HG03457 (cell line): ENCODE measurements around the gene LEKR1.
"Not testable (repeated sequence)": the region's sequence is repeated elsewhere in the genome, so short reads cannot be mapped to it uniquely, and the experiment has no call there.

Source experiments
- ATAC-seq: cut with Tn5 transposase; IDR thresholded peaks from one replicate; pipeline ENCODE4 v1.9.1; 2021; ENCODE audit warnings: moderate number of reproducible peaks; ENCODE audit not compliant: unreplicated experiment

LEKR1 gene

GRCh38 chr3:156826144-156826895, at the start of gene LEKR1:
LEKR1 (plus strand) TSS chr3:156826353; CDS start chr3:156829330, 2,977 bp downstream.
- peak; percentile 91 for ATAC-seq

- ATAC-seq, result no peak
These were observed 49.3 kb upstream of the LEKR1 start for GRCh38 chr3:156776871-156777270.

GRCh38 chr3:156781310-156782230, 44.6 kb upstream of the LEKR1 start:
- ATAC-seq, result no peak

DNA sequence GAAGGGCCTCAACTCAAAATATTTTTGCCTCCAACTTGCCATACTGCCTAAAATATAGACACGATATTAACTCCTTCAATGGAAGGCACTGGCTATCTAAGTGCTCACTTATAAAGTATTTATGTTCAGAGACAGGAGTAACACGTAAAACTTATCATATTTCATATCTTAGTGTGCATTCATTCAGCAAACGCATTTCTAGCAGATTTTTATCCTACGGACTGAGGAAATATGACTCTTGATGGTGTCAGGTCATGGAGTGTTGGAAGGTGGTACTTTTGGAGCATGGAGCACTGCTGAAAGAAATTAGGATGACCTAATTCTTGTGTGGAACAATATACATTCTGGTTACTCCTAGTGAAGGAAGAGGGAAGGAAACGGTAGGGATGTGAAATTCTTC, 43.8 kb upstream of the LEKR1 start:
- ATAC-seq, result no peak

DNA sequence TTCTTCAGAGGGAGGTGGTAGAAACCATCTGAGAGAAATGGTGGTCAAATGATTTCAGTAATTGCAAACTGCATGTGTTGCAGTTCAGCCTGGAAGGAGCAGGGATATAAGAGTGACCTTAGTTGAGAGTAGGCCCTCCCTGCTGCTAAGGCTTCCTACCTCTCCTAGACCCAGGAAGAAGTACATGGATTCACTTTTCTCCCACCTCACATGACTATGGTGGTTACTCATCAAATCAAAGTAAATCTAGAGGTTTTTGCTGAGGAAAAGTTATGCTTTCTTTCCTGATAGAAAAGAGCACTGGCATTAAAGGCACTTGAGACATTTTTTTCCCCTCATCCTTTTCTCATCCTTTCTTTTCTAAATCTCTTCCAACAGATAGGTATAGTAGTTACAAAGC, 43.2 kb upstream of the LEKR1 start:
- ATAC-seq, result no peak

DNA sequence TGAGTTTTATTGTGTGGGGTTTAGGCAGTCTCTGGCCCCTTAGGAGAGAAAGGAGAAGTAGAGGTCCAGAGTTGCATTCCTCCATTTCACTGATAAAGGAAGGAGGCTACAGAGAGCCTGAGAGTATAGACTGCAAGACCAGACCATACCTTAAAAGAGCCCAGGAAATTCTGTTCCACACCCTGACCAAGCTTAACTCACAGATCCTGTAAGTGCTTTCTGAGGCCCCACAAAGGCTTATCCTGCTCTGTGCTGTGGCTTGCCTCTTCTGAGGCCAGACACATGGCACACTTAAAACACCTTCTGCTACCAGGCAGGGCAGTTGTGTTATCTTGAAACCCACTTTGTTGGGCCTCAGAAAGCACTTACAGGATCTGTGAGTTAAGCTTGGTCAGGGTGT, 39.2 kb upstream of the LEKR1 start:
- ATAC-seq, result no peak

DNA sequence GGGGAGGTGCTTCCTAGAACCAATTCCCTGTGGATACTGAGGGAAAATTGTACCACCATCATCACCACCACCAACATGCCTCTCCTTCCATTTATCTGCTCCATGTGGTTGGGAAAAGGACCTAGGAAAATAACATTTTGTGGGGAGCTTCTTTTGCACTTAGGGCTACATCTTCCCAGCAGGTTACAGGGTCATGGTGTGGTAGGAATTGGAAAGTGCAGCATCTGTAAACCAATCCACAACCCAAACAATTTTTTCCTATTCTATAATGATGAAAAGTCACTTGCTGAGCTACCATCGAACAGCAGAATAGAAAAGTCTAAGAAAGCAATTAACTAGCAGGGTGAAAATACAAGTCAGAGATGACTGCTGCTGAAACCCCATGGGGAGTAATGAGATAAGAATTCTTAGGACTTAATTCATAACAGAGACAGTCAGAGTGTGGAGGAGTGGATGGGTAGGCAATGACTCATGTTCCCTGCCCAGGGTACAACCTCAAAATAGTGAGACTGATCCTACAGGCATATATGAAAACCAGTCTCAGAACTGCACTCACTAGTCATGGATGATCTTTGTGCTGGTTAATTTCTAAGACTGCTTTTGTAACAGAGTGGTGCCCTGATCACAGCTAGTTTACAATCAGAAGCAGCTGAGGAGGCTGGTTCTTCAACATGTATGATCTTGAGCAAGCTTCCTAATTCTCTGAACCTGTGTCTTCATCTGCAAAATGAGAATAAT, 38.1 kb upstream of the LEKR1 start:
- peak; percentile 51 for ATAC-seq

DNA sequence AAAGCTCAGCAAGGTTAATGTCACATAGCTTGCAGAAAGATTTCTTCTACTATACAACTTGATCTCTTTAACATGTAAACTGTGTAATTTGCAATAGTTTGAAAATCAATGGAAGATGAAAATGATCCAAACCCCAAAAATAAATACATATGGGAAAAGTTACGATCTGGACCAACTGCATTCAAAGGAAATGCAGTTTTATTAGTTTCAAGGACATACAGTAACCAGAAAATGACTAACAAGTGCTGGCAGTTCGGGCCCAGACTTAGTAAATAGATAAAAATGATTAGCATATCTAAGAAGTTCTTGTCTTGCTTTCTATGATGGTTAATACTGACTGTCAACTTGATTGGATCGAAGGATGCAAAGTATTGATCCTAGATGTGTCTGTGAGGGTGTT, 37.3 kb upstream of the LEKR1 start:
- ATAC-seq, result no peak

DNA sequence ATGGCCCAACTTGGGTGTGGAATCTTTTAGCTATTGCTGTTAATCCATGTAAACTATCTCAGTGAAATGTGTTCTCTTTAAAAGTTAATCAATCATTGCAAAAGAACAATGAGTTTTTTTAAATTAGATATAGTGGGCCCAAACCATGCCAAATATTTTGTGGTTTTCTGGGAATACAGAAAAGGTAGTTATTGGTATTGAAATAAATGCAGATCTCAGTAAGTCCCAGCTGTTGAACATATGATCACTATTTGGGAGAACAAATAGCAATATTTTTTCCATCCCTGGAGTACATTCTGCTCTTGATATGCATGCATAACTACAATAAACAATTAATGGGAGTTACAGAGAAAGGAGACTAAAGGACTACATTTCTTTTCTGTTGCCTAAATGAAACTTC, 36.0 kb upstream of the LEKR1 start:
- ATAC-seq, result no peak

DNA sequence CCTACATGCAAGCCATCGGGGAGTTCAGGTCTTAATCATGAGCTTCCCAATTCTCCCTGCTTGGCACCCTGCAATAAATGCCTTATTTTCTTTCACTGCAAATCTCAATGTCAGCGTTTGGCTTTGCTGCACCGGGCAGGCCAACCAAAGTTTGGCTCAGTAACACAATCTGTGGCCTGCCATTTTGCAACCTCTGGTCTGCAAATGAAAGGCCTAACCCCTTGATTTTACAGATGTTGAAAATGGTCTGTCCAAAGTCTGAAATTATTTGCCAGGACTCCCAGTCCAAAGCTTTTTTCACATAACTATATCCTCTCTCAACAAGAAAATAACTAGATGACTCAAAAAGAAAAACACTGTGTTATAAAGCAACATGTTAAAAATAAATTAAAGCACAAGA, 34.0 kb upstream of the LEKR1 start:
- ATAC-seq, result no peak

- no peak for ATAC-seq
These were observed 33.6 kb upstream of the LEKR1 start for GRCh38 chr3:156792536-156792935.

DNA sequence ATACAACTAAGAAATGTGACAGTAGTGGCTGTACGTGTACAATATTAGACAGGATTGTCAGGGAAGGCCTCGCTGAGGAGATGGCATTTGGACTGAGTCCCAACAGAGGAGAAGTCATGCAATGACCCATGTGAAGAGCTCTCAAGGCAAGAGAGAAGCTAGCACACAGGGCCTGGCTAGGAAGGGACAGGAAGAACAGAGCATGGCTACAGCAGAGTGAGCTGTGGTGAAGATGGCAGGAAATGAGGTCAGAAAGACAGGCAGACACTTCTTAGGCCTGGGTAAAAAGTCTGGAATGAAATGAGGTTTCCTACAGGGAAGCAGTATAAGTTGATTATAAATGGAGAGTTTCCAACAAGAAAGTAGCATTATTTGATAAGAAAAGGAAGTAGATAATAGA, 33.2 kb upstream of the LEKR1 start:
- ATAC-seq, result no peak

- ATAC-seq, result no peak
These were observed 32.8 kb upstream of the LEKR1 start for GRCh38 chr3:156793400-156793799.

DNA sequence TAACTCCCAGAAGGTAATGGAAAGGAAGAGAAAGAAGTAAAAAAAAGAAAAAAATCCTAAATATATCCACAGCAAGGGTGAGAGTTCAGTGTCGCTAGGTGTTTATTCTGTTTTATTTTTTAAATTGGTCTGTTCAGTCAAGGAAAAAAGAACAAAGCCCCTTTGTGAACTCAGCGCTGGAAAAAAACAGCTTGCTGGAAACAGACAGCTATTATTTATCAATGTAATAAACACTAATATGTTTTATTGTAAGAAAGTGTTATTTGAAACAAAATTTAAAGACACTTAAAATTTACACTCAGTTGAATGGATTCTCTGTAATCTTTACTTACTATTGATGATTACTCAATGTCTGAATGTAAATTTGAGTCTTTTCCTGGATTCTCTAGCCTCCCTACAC, 32.3 kb upstream of the LEKR1 start:
- no peak for ATAC-seq

DNA sequence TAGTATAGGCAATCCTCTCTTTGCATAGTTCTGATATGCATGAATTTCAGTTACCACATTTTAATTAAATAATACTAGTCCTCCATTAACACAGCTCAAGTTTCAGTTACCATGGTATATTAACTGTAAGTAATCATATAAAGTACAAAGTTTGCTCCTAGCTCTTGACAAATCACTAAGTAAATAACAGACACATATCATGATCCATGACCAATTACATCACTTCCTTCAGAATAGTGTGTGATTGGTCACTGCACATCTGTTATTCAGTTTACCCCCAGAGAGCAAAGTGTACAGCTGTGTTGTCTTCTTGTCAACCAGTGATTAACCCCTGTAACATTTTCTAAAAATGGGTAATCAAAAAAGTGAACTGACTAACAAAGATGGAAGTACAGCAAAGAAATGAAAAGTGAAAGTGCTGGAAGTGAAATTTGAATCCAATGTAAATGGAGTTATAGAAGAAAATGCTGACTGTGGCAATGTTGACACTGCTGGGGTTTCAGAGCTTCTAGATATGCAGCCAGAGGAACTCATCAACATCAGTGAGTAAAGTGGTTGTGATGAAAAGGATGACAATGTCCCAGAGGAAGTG, 30.2 kb upstream of the LEKR1 start:
- ATAC-seq, result no peak

- no peak for ATAC-seq
These were observed 28.8 kb upstream of the LEKR1 start for GRCh38 chr3:156797368-156797767.

DNA sequence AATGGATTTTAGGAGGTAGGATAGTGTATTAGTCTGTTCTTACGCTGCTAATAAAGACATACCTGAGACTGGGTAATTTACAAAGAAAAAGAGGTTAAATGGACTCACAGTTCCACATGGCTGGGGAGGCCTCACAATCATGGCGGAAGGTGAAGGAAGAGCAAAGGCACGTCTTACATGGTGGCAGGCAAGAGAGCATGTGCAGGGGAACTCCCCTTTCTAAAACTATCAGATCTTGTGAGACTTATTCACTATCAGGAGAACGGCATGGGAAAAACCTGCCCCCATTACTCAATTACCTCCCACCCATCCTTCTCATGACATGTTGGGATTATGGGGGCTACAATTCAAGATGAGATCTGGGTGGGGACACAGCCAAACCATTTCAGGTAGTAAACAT, 25.9 kb upstream of the LEKR1 start:
- ATAC-seq, result not testable (repeated sequence)

DNA sequence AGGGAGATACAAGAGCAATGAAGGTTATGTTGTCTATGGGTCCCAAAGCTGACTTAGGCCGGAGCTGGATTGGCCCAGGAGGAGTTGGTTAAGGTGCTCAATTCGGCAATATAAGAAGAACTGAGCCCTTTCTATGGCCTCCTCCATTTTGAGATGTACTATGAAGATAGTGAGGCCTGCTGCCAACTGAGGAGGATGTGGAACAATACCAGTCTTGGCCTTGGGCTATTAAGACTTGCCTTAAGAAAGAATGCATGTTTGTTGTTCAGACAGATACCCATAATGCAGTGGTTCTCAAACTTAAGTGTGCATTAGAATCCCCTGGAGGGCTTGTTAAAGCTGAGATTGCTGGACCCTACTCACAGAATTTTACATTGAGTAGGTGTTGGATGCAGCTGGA, 24.4 kb upstream of the LEKR1 start:
- ATAC-seq, result no peak

DNA sequence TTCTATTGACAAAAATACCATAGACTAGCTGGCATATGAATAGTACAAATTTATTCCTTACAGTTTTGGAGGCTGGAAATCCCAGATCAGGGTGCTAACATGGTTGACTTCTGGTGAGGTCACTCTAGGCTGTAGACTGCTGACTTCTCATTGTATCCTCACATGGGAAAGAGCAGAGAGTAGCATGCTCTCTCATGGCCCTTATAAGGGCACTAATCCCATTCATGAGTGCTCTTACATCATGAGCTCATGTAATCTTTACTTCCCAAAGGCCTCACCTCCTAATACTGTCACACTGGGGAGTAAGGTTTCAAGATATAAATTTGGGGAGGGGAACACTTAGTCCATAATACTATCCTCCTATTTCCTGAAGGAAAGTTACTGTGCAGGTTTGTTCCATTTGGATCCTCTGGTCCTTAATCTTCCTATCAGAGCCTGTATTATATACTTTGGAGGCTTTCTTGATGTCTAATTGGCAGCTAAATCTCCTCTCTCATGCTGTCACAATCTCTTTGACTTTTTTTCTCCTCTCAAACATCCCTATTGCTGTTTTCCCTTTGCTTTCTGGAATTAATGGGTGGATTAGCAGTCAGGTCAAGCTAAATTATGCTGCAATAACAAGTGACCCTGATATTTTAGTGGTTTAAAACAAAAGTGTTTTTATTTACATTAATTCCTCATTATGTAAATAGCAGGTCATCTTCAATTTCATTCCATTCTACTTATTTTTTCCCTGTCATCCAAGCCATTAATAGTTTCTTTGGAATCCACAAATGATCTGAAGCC, 23.1 kb upstream of the LEKR1 start:
- ATAC-seq, result no peak
